Spleen (tissue), 11 donors: ENCODE results near the gene ANKFN1. TPM values are rescaled to one million over a fixed set of nuclear protein-coding genes. Genes with fewer than 3 reads are reported as not detected.

Experiments used
- DNase-seq: peaks from one replicate; pipeline ENCODE4 v3.0.0-alpha.2; 2020
- H3K27ac ChIP-seq, 8 donors: fragments of 200-600 bp; sonication (generic) in 7 of 8; 1 replicate in 4 of 8; 2 replicates in 4 of 8; pipeline versions ENCODE4 v1.5.0 to v1.8.0; 2016 to 2021; ENCODE audit warnings: inconsistent platforms in 4 of 8, mild to moderate bottlenecking in 4 of 8, moderate library complexity in 1 of 8
- H3K27me3 ChIP-seq, 7 donors: fragments of 200-600 bp; sonication (generic) in 6 of 7; replicated peaks in 1 of 7; 1 replicate in 4 of 7; 2 replicates in 3 of 7; pipeline versions ENCODE4 v1.5.0 to v1.8.0; 2016 to 2021; ENCODE audit warnings: inconsistent platforms in 3 of 7, mild to moderate bottlenecking in 1 of 7
- H3K36me3 ChIP-seq, 6 donors: fragments of 200-600 bp; sonication (generic) in 5 of 6; 1 replicate in 4 of 6; 2 replicates in 2 of 6; pipeline versions ENCODE4 v1.5.0 to v1.8.0; 2016 to 2021; ENCODE audit warnings: inconsistent platforms in 2 of 6
- H3K4me1 ChIP-seq, 6 donors: fragments of 200-600 bp; sonication (generic) in 5 of 6; 1 replicate in 3 of 6; 2 replicates in 3 of 6; pipeline versions ENCODE4 v1.5.0 to v1.8.0; 2016 to 2021; ENCODE audit warnings: inconsistent platforms in 3 of 6
- H3K4me3 ChIP-seq, 8 donors: fragments of 200-600 bp; sonication (generic) in 7 of 8; 1 replicate in 4 of 8; 2 replicates in 4 of 8; pipeline versions ENCODE4 v1.5.0 to v1.8.0; 2016 to 2021; ENCODE audit warnings: inconsistent platforms in 4 of 8, mild to moderate bottlenecking in 4 of 8, moderate library complexity in 2 of 8
- H3K9me3 ChIP-seq, 8 donors: fragments of 200-600 bp; sonication (generic) in 7 of 8; 1 replicate in 4 of 8; 2 replicates in 4 of 8; pipeline versions ENCODE4 v1.5.0 to v1.8.0; 2016 to 2021; ENCODE audit warnings: inconsistent platforms in 4 of 8
- CTCF ChIP-seq, 11 experiments: fragments of 200-600 bp in 7 of 11; fragments of 450-650 bp in 4 of 11; sonication (generic) in 4 of 11; IDR thresholded peaks in 8 of 11; conservative IDR thresholded peaks in 3 of 11; 1 replicate in 7 of 11; 2 replicates in 4 of 11; pipeline versions ENCODE4 v1.4.0 to v1.8.0; 2016 to 2021; ENCODE audit warnings: antibody characterized with exemption in 11 of 11, inconsistent platforms in 4 of 11, mild to moderate bottlenecking in 1 of 11
- POLR2A ChIP-seq, 3 donors: fragments of 450-650 bp; IDR thresholded peaks; one replicate each; pipeline ENCODE4 v1.5.1; 2017; ENCODE audit warnings: antibody characterized with exemption in 3 of 3, mild to moderate bottlenecking in 1 of 3
- POLR2AphosphoS5 ChIP-seq, 3 donors: sonication (generic); formaldehyde crosslinking; IDR thresholded peaks; one replicate each; pipeline ENCODE4 v1.5.1; 2017; ENCODE audit warnings: antibody characterized with exemption in 3 of 3
- WGBS, 5 donors: extraction: QIAGEN DNeasy Blood & Tissue Kit in 3 of 5; methylation state at CpG; one replicate each; pipeline versions ENCODE4 v1.1.5 to v1.1.7; 2013 to 2018; 5-methylcytosine and 5-hydroxymethylcytosine counted together
- intact Hi-C: fragments of 100-400 bp; cut with DNase I; formaldehyde crosslinking; loops from one replicate; pipeline ENCODE4 v1.15.0; 2023; ENCODE audit warnings: low total_unique reads
- polyA plus RNA-seq, 3 donors: library from polyadenylated mRNA; stranded (reverse); fragments of 200-250 nt; gene quantifications; one replicate each; pipeline ENCODE4 v1.2.1, GENCODE V29; 2013
- total RNA-seq, 7 donors: library from RNA; depleted of rRNA in 3 of 7; stranded (reverse); fragments of >200 nt in 3 of 7; fragmentation: NEBNext Ultra II Directional in 4 of 7; extraction: Animal tissue kit (Norgen Biotek cat#: 25700) in 4 of 7; gene quantifications; one replicate each; pipeline versions ENCODE4 v1.1.0 to v1.2.1, GENCODE V29; 2016 to 2021
- donor health status: healthy with polysubstance abuse.
- donor health status: DM: no; HTN: no; CAD: no; lungs with moderate emphysema.
- donor health status: DM: no; HTN: no; CAD: no.
- donor health status: Bipolar disorder and iron deficiency.
- donor health status: healthy.
- donor health status: DM: no; HTN: no; CAD: no.
- donor health status: DM: yes; HTN: yes; CAD: no.

Gene ANKFN1
- total and polyA plus RNA-seq, 10 donors, result 0.19 to 0.58 TPM; not detected in 8

- Histone ChIP-seq H3K4me3 (no peak overlapping the region), H3K4me1 (no peaks in the 10 kb centered on the region), H3K9me3 (no peaks in the 10 kb centered on the region), H3K27ac (no peak overlapping the region), H3K36me3 (no peaks in the 10 kb centered on the region), H3K27me3 (peaks cover 0 to 15% (median 0%) of the 10 kb centered on the region in 7 donors)
- TF ChIP-seq CTCF (IDR thresholded peaks at IDR 0.05 in 8 of 11, conservative IDR thresholded peaks at IDR 0.05 in 3 of 11) (no peak), POLR2AphosphoS5 (IDR thresholded peaks at IDR 0.05) (no peak), POLR2A (IDR thresholded peaks at IDR 0.05) (no peak)
- no peak for DNase-seq
- intact Hi-C loops, result no loop called here
- WGBS, 5 donors, result 65 to 83% (median 76%) methylated on average over 5 of the region's 5 CpGs
Observed at GRCh38 chr17:56457501-56457900, 304.2 kb downstream of the ANKFN1 start.

- Histone ChIP-seq H3K4me3 (no peak overlapping the region), H3K9me3 (no peaks in the 10 kb centered on the region), H3K27me3 (no peaks in the 10 kb centered on the region), H3K36me3 (no peaks in the 10 kb centered on the region), H3K4me1 (no peaks in the 10 kb centered on the region), H3K27ac (no peak overlapping the region)
- intact Hi-C loops, result no loop called here
- WGBS, 5 donors, result 94 to 100% (median 97%) methylated on average over 1 of the region's 1 CpG
- no peak for TF ChIP-seq CTCF (IDR thresholded peaks at IDR 0.05 in 8 of 11, conservative IDR thresholded peaks at IDR 0.05 in 3 of 11)
- TF ChIP-seq POLR2AphosphoS5 (IDR thresholded peaks at IDR 0.05), result no peak
- TF ChIP-seq POLR2A (IDR thresholded peaks at IDR 0.05), result no peak
- no peak for DNase-seq
Observed at GRCh38 chr17:56465886-56466285, 312.6 kb downstream of the ANKFN1 start.

- Histone ChIP-seq H3K27ac (no peak overlapping the region), H3K4me1 (no peaks in the 10 kb centered on the region), H3K4me3 (no peak overlapping the region), H3K27me3 (no peaks in the 10 kb centered on the region), H3K9me3 (peaks cover 0 to 11% (median 2%) of the 10 kb centered on the region in 8 donors), H3K36me3 (no peaks in the 10 kb centered on the region)
- intact Hi-C loops, result no loop called here
- 74 to 86% (median 83%) methylated on average over 2 of the region's 2 CpGs for whole genome bisulfite sequencing, 5 donors
- TF ChIP-seq POLR2AphosphoS5 (IDR thresholded peaks at IDR 0.05) (no peak), CTCF (IDR thresholded peaks at IDR 0.05 in 8 of 11, conservative IDR thresholded peaks at IDR 0.05 in 3 of 11) (no peak), POLR2A (IDR thresholded peaks at IDR 0.05) (no peak)
- DNase-seq, result no peak
Observed at GRCh38 chr17:56468840-56469239, 315.6 kb downstream of the ANKFN1 start.

- Histone ChIP-seq H3K4me3 (no peak overlapping the region), H3K9me3 (peaks cover 0 to 11% (median 5%) of the 10 kb centered on the region in 8 donors), H3K27me3 (no peaks in the 10 kb centered on the region), H3K36me3 (no peaks in the 10 kb centered on the region), H3K27ac (no peak overlapping the region), H3K4me1 (no peaks in the 10 kb centered on the region)
- DNase-seq, result no peak
- 74 to 89% (median 79%) methylated on average over 3 of the region's 3 CpGs for WGBS, 5 donors
- TF ChIP-seq POLR2A (IDR thresholded peaks at IDR 0.05) (no peak), POLR2AphosphoS5 (IDR thresholded peaks at IDR 0.05) (no peak), CTCF (IDR thresholded peaks at IDR 0.05 in 8 of 11, conservative IDR thresholded peaks at IDR 0.05 in 3 of 11) (no peak)
- intact Hi-C loops, result loop anchor here (10.0 kb wide), 1 partner anchor 347 kb away; no protein-coding TSS in a partner anchor
Observed at GRCh38 chr17:56471696-56472095, 318.4 kb downstream of the ANKFN1 start.
